ENCODE data around the gene SCAMP2. TPM values are rescaled to one million over a fixed set of nuclear protein-coding genes. Genes with fewer than 3 reads are reported as not detected.

The SCAMP2 gene
- total RNA-seq, 2 experiments from 2014 or later = 57.5 to 59.6 TPM

- H3K27ac Mint-ChIP-seq = no peak within 1 kb of the TSS
- no peak within 1 kb of the TSS for H3K4me3 Mint-ChIP-seq
- no peaks in the 10 kb centered on the region for H3K9me3 Mint-ChIP-seq
- H3K27me3 Mint-ChIP-seq = no peaks in the 10 kb centered on the region
- H3K4me1 Mint-ChIP-seq = peaks cover 9% of the 10 kb centered on the region
- no peaks in the 10 kb centered on the region for H3K36me3 Mint-ChIP-seq
- DNase-seq = no peak
Measured at GRCh38 chr15:74812533-74812932, 60.6 kb downstream of the SCAMP2 start, which contains the start of gene LMAN1L. LMAN1L (plus strand) TSS chr15:74812835; CDS start chr15:74812855, 20 bp downstream.

DNA sequence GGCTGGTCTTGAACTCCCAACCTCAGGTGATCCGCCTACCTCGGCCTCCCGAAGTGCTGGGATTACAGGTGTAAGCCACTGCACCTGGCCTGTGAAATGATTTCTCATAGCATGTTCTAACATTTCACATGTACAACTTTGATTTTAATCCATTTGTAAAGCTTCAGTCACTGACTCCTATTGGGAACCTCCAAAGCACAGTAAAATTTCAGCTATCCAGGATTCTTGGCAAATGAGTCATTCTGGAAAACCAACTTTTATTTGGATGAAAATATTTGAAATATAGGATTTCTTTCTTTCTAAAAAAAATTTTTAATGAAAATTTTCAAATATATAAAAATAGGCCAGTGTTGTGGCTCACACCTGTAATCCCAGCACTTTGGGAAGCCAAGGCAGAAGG is 63.2 kb downstream of the SCAMP2 start:
- H3K4me3 Mint-ChIP-seq = no peak overlapping the region
- no peak overlapping the region for H3K27ac Mint-ChIP-seq
- H3K36me3 Mint-ChIP-seq = peaks cover 4% of the 10 kb centered on the region
- no peaks in the 10 kb centered on the region for H3K9me3 Mint-ChIP-seq
- peaks cover 16% of the 10 kb centered on the region for H3K4me1 Mint-ChIP-seq
- no peaks in the 10 kb centered on the region for H3K27me3 Mint-ChIP-seq
- no peak for DNase-seq

- no peak for DNase-seq
- H3K4me3 Mint-ChIP-seq = no peak overlapping the region
- H3K9me3 Mint-ChIP-seq = no peaks in the 10 kb centered on the region
- peaks cover 18% of the 10 kb centered on the region for H3K4me1 Mint-ChIP-seq
- no peak overlapping the region for H3K27ac Mint-ChIP-seq
- H3K36me3 Mint-ChIP-seq = peaks cover 10% of the 10 kb centered on the region
- no peaks in the 10 kb centered on the region for H3K27me3 Mint-ChIP-seq
Measured at GRCh38 chr15:74809242-74809641, 63.9 kb downstream of the SCAMP2 start.

GRCh38 chr15:74808840-74809229 is 64.3 kb downstream of the SCAMP2 start:
- Mint-ChIP-seq H3K9me3 (no peaks in the 10 kb centered on the region), H3K27me3 (no peaks in the 10 kb centered on the region), H3K27ac (peak overlapping the region; percentile 8)

DNA sequence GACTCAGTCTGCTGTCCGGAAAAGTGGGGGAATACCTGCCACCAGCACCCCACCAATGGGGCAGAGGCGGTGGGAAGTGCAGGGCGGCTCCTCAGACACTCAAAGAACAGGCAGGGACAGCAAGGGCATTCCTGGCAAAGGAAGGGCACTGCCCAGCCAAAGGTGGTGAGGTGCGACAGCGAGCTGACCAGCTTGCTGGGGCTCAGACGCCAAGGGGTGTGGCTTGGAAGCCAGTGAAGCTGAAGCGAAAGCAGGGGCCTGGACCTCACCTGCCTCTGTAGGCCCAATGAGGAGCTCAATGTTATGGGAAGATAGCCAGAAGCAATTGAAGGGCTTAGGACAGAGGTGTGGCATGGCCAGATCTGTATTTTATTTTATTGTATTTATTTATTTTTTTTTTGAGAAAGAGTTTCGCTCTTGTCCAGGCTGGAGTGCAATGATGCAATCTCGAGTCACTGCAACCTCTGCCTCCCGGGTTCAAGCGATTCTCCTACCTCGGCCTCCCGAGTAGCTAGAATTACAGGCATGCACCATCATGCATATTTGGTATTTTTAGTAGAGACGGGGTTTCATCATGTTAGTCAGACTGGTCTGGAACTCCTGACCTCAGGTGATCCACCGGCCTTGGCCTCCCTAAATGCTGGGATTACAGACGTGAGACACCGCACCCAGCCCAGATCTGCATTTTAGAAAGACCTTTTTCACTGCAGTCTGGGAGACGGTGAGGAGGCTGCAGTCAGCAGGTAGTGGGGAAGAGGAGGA is 64.9 kb downstream of the SCAMP2 start:
- Mint-ChIP-seq H3K4me1 (peaks cover 18% of the 10 kb centered on the region), H3K36me3 (peaks cover 15% of the 10 kb centered on the region), H3K27ac (peak overlapping the region; percentile 61), H3K9me3 (no peaks in the 10 kb centered on the region), H3K4me3 (no peak overlapping the region), H3K27me3 (no peaks in the 10 kb centered on the region)
- no peak for DNase-seq

More at GRCh38 chr15:74808840-74809229, 64.3 kb downstream of the SCAMP2 start:
- H3K4me3 Mint-ChIP-seq = no peak overlapping the region
- H3K4me1 Mint-ChIP-seq = peaks cover 18% of the 10 kb centered on the region
- H3K36me3 Mint-ChIP-seq = peaks cover 14% of the 10 kb centered on the region
- no peak for DNase-seq

DNA sequence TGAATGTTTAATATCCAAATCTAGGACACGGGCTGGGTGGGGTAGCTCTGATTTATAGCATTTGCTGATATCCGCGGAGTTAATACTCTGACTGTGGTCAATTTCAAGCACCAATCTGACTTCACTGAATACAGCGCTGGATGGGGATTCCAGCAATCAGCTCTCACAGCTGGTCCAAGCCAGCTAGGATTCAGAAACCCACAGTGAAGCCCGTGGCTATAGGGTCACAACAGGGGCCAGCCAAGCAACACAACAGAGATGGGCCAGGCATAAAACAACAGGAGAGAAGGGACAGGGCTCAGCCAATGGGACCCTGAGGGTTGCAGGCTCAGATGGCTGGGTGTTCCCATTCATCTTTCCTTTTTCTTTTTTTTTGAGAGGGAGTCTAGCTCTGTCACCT is 65.9 kb downstream of the SCAMP2 start:
- peaks cover 18% of the 10 kb centered on the region for H3K4me1 Mint-ChIP-seq
- H3K36me3 Mint-ChIP-seq = peaks cover 20% of the 10 kb centered on the region
- H3K4me3 Mint-ChIP-seq = no peak overlapping the region
- DNase-seq = no peak
- peak overlapping the region; percentile 65 for H3K27ac Mint-ChIP-seq
- no peaks in the 10 kb centered on the region for H3K9me3 Mint-ChIP-seq
- no peaks in the 10 kb centered on the region for H3K27me3 Mint-ChIP-seq

DNA sequence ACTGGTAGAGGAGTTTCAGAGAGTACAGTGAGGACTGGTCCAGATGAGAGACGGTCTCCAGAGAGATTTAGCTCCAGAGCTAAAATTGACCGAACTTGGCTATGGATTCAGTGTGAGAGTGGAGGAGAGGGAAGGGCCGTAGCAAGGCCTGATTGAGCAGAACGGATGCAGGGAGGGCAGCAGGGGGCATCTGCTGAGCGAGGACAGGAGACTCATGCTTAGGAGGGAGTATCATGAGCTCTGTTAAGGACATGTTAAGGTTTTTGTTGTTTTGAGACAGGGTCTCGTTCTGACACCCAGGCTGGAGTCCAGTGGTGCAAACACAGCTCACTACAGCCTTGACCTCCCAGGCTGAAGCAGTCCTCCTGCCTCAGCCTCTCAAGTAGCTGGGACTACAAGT is 68.2 kb downstream of the SCAMP2 start:
- peaks cover 23% of the 10 kb centered on the region for H3K4me1 Mint-ChIP-seq
- peaks cover 24% of the 10 kb centered on the region for H3K36me3 Mint-ChIP-seq
- DNase-seq = no peak
- peak overlapping the region; percentile 50 for H3K27ac Mint-ChIP-seq
- H3K4me3 Mint-ChIP-seq = no peak overlapping the region
- H3K27me3 Mint-ChIP-seq = no peaks in the 10 kb centered on the region
- no peaks in the 10 kb centered on the region for H3K9me3 Mint-ChIP-seq

DNA sequence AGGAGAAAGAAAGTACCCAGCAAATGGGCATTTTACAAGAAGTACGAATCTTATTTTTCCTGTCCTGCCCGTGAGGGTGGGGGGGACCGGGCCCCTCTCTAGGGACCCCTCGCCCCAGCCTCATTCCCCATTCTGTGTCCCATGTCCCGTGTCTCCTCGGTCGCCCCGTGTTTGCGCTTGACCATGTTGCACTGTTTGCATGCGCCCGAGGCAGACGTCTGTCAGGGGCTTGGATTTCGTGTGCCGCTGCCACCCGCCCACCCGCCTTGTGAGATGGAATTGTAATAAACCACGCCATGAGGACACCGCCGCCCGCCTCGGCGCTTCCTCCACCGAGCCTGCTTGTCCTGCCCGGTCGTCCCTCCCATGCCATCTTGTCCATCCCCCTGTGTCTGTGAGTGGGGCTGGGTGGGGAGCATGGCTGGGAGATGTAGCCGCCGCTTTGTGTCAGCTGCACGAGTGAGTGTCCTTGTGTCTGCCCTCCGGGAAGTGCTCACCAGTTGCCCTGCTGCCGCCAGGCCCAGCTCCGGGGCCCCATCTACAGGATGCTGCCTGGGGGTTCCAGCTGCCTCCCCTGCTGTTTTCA is 70.2 kb downstream of the SCAMP2 start:
- H3K4me3 Mint-ChIP-seq = no peak overlapping the region
- no peak for DNase-seq
- H3K4me1 Mint-ChIP-seq = peaks cover 35% of the 10 kb centered on the region
- no peaks in the 10 kb centered on the region for H3K27me3 Mint-ChIP-seq
- peak overlapping the region; percentile 45 for H3K27ac Mint-ChIP-seq
- no peaks in the 10 kb centered on the region for H3K9me3 Mint-ChIP-seq
- H3K36me3 Mint-ChIP-seq = peaks cover 31% of the 10 kb centered on the region

DNA sequence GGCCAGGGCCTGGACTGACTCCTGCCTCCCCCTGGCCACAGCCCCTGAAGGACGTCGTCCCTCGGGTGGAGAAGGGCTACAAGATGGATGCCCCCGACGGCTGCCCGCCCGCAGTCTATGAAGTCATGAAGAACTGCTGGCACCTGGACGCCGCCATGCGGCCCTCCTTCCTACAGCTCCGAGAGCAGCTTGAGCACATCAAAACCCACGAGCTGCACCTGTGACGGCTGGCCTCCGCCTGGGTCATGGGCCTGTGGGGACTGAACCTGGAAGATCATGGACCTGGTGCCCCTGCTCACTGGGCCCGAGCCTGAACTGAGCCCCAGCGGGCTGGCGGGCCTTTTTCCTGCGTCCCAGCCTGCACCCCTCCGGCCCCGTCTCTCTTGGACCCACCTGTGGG is 70.9 kb downstream of the SCAMP2 start:
- Mint-ChIP-seq H3K27ac (no peak overlapping the region), H3K27me3 (no peaks in the 10 kb centered on the region)

GRCh38 chr15:74801311-74801997 is 71.7 kb downstream of the SCAMP2 start:
- DNase-seq = no peak
- Mint-ChIP-seq H3K27me3 (no peaks in the 10 kb centered on the region), H3K27ac (peak overlapping the region; percentile 34), H3K9me3 (no peaks in the 10 kb centered on the region), H3K36me3 (peaks cover 37% of the 10 kb centered on the region), H3K4me1 (peaks cover 37% of the 10 kb centered on the region), H3K4me3 (no peak overlapping the region)

More for the DNA sequence above, 70.9 kb downstream of the SCAMP2 start:
- Mint-ChIP-seq H3K9me3 (no peaks in the 10 kb centered on the region), H3K4me1 (peaks cover 39% of the 10 kb centered on the region), H3K36me3 (peaks cover 35% of the 10 kb centered on the region), H3K4me3 (no peak overlapping the region)
- DNase-seq = no peak

DNA sequence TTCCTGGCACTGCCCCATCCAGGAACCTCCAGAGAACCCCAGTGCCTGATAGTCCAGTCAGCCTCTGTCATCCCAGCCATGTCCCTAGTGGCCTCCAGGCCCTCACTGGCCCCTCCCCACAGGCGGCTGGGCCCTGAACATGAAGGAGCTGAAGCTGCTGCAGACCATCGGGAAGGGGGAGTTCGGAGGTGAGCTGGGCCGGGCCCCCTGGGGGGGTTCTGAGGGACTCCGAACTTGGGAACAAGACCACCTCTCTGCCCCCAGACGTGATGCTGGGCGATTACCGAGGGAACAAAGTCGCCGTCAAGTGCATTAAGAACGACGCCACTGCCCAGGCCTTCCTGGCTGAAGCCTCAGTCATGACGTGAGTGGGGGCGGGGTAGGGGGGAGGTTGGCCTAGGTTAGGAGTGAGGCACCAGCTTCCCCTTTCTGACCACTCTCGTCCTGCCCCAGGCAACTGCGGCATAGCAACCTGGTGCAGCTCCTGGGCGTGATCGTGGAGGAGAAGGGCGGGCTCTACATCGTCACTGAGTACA is 72.5 kb downstream of the SCAMP2 start:
- no peaks in the 10 kb centered on the region for H3K9me3 Mint-ChIP-seq
- peaks cover 42% of the 10 kb centered on the region for H3K4me1 Mint-ChIP-seq
- H3K27me3 Mint-ChIP-seq = no peaks in the 10 kb centered on the region
- DNase-seq = no peak
- peaks cover 43% of the 10 kb centered on the region for H3K36me3 Mint-ChIP-seq
- no peak overlapping the region for H3K27ac Mint-ChIP-seq
- no peak overlapping the region for H3K4me3 Mint-ChIP-seq

DNA sequence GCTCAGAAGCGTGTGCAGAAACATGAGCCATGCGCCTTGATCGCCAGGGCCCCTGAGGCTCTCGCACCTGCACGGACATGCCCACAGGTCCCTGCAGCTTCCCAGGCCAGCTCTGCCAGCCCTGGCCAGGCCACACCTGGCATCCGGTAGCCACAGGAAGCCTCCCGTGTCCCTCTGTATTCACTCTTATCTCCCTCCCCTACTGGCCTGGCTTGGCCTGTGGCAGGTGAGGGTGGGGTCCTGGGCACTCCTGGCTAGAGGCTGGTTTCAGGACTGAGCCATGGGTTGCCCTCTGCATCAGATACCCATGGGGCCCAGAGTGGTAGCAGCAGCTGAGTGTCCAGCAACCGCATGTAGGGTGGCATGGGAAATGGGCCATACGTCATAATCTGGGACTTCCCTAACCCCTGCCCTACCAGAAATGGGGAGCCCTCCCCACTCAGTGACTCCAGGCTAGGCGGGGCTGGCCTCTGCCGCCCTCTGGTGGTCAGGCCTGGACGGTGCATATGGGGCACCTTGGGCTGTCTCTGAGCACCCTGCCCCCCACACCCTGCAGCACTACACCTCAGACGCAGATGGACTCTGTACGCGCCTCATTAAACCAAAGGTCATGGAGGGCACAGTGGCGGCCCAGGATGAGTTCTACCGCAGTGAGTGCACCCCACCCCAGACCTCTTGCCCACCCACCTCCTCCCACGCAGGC is 73.2 kb downstream of the SCAMP2 start:
- Mint-ChIP-seq H3K9me3 (no peaks in the 10 kb centered on the region), H3K36me3 (peaks cover 40% of the 10 kb centered on the region), H3K4me3 (peak overlapping the region; percentile 4)

GRCh38 chr15:74799255-74799855 is 73.8 kb downstream of the SCAMP2 start:
- no peaks in the 10 kb centered on the region for H3K27me3 Mint-ChIP-seq
- H3K27ac Mint-ChIP-seq = peak overlapping the region; percentile 89
- H3K4me1 Mint-ChIP-seq = peaks cover 52% of the 10 kb centered on the region
- H3K4me3 Mint-ChIP-seq = no peak overlapping the region
- no peak for DNase-seq
- no peaks in the 10 kb centered on the region for H3K9me3 Mint-ChIP-seq
- peaks cover 38% of the 10 kb centered on the region for H3K36me3 Mint-ChIP-seq

More for the DNA sequence above, 73.2 kb downstream of the SCAMP2 start:
- peak; percentile 87 for DNase-seq
- H3K4me1 Mint-ChIP-seq = peaks cover 48% of the 10 kb centered on the region
- H3K27ac Mint-ChIP-seq = peak overlapping the region; percentile 89
- H3K27me3 Mint-ChIP-seq = no peaks in the 10 kb centered on the region
